ENCODE measurements around the gene BID.

BID gene

GRCh38 chr22:17729561-17729960, 44.7 kb downstream of the BID start:
- H3K4me3 ChIP-seq (replicated peaks; ENCODE audit: insufficient read depth, low read length): no peak overlapping the region
- no peak for DNase-seq (ENCODE audit: low read depth in 1 of 2, low spot score in 1 of 2)
- no peaks in the 10 kb centered on the region for H3K27me3 ChIP-seq (ENCODE audit: insufficient read depth, poor library complexity, severe bottlenecking)
- no peak for TF ChIP-seq CTCF (IDR thresholded peaks at IDR 0.05; ENCODE audit: insufficient read depth, low read length)
- no peak for TF ChIP-seq POLR2AphosphoS5 (IDR thresholded peaks at IDR 0.05; ENCODE audit: low read depth)
- no peak for TF ChIP-seq REST (IDR thresholded peaks at IDR 0.05; ENCODE audit: insufficient replicate concordance, low read depth)
- TF ChIP-seq SPI1 (IDR thresholded peaks at IDR 0.05; ENCODE audit: borderline replicate concordance, low read depth): no peak
- TF ChIP-seq GABPA (IDR thresholded peaks at IDR 0.05; ENCODE audit: low read depth): no peak
- no peak overlapping the region for H3K27ac ChIP-seq (replicated peaks)

DNA sequence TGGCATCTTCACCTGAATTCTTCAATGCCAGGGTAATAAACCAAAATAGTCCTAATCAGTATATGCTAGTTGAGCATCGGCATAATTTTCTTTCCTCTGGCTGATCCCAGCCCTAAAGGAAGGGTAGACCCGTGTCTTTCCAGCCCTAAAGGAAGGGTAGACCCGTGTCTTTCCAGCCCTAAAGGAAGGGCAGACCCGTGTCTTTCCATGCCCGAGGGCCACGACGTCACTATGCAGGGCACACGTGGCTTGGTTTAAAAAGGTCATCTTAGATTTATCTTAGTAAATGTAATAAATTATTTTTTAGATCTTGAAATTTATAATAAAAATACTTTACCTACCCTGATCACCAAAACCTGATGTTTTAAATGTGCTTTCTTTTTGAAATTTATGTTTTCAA, 45.5 kb downstream of the BID start:
- Histone ChIP-seq H3K27ac (replicated peaks) (no peak overlapping the region), H3K27me3 (ENCODE audit: insufficient read depth, poor library complexity, severe bottlenecking) (no peaks in the 10 kb centered on the region), H3K4me3 (replicated peaks; ENCODE audit: insufficient read depth, low read length) (no peak overlapping the region)
- TF ChIP-seq REST (IDR thresholded peaks at IDR 0.05; ENCODE audit: insufficient replicate concordance, low read depth): no peak
- TF ChIP-seq POLR2AphosphoS5 (IDR thresholded peaks at IDR 0.05; ENCODE audit: low read depth): no peak
- TF ChIP-seq GABPA (IDR thresholded peaks at IDR 0.05; ENCODE audit: low read depth): no peak
- no peak for TF ChIP-seq CTCF (IDR thresholded peaks at IDR 0.05; ENCODE audit: insufficient read depth, low read length)
- no peak for TF ChIP-seq SPI1 (IDR thresholded peaks at IDR 0.05; ENCODE audit: borderline replicate concordance, low read depth)
- no peak for DNase-seq (ENCODE audit: low read depth in 1 of 2, low spot score in 1 of 2)

DNA sequence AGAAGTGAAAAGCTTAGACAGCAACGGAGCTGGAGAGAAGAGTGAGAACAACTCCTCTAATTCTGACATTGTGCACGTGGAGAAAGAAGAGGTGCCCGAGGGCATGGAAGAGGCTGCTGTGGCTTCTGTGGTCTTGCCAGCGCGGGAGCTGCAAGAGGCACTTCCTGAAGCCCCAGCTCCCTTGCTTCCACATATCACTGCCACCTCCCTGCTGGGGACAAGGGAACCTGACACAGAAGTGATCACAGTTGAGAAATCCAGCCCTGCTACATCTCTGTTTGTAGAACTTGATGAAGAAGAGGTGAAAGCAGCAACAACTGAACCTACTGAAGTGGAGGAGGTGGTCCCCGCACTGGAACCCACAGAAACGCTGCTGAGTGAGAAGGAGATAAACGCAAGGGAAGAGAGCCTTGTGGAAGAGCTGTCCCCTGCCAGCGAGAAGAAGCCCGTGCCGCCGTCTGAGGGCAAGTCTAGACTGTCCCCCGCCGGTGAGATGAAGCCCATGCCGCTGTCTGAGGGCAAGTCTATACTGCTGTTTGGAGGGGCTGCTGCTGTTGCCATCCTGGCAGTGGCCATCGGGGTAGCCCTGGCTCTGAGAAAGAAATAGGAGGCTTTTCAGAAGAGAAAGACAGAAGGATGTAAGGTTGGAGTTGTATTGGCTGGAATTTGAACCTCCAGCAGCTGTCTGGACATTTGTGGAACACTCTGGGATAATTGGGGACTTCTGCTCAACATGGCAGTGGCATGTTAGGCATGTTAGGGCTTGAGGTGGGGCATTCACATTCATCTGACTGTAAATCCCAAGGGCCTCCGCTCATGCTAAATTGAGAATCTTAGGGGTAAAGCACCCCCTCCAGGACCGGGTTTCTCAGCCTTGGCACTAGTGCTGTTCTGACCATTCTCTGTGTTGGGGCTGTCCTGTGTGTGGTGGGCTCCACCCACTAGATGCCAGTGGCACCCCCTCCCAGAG, 47.1 kb downstream of the BID start:
- peak; percentile 78; the same call in 1 of the 2 replicates for TF ChIP-seq POLR2AphosphoS5 (IDR thresholded peaks at IDR 0.05; ENCODE audit: low read depth)
- no peak for TF ChIP-seq REST (IDR thresholded peaks at IDR 0.05; ENCODE audit: insufficient replicate concordance, low read depth)
- TF ChIP-seq CTCF (IDR thresholded peaks at IDR 0.05; ENCODE audit: insufficient read depth, low read length): peak; percentile 4
- TF ChIP-seq SPI1 (IDR thresholded peaks at IDR 0.05; ENCODE audit: borderline replicate concordance, low read depth): peak; percentile 78
- Histone ChIP-seq H3K27me3 (ENCODE audit: insufficient read depth, poor library complexity, severe bottlenecking) (no peaks in the 10 kb centered on the region), H3K4me3 (replicated peaks; ENCODE audit: insufficient read depth, low read length) (no peak overlapping the region), H3K27ac (replicated peaks) (peak overlapping the region; percentile 64)
- DNase-seq (ENCODE audit: low read depth in 1 of 2, low spot score in 1 of 2): peak; percentile 52 to 95
